H9 (cell line): ENCODE results near the gene BCKDHA. TPM values are rescaled to one million over a fixed set of nuclear protein-coding genes. Genes with fewer than 3 reads are reported as not detected.

ENCODE experiments used
- DNase-seq: peaks from one replicate; pipeline ENCODE4 v3.0.0-alpha.2; 2017
- H2AFZ ChIP-seq: one replicate; pipeline ENCODE4 v1.6.1; 2013; ENCODE audit warnings: mild to moderate bottlenecking, low read length, control low read depth, moderate library complexity
- H2AK5ac ChIP-seq: 2 replicates; pipeline ENCODE4 v1.6.1; 2013; ENCODE audit warnings: low read length, control low read depth, mixed read lengths; ENCODE audit not compliant: insufficient read length
- H2BK120ac ChIP-seq: one replicate; pipeline ENCODE4 v1.6.1; 2013; ENCODE audit warnings: low read depth, mild to moderate bottlenecking, low read length, control low read depth, inconsistent platforms; ENCODE audit not compliant: poor library complexity, severe bottlenecking
- H2BK12ac ChIP-seq: 2 replicates; pipeline ENCODE4 v1.6.1; 2013; ENCODE audit warnings: low read length, control low read depth, mixed read lengths, low read depth; ENCODE audit not compliant: insufficient read length
- H2BK15ac ChIP-seq: 2 replicates; pipeline ENCODE4 v1.6.1; 2013; ENCODE audit warnings: low read depth, low read length, control low read depth
- H2BK20ac ChIP-seq: one replicate; pipeline ENCODE4 v1.6.1; 2013; ENCODE audit warnings: low read depth, mild to moderate bottlenecking, low read length, control low read depth, inconsistent platforms; ENCODE audit not compliant: poor library complexity, severe bottlenecking
- H2BK5ac ChIP-seq: 2 replicates; pipeline ENCODE4 v1.6.1; 2013; ENCODE audit warnings: low read length, control low read depth, mixed read lengths; ENCODE audit not compliant: insufficient read length
- H3K14ac ChIP-seq: 2 replicates; pipeline ENCODE4 v1.6.1; 2013; ENCODE audit warnings: low read length, control low read depth; ENCODE audit not compliant: insufficient read depth
- H3K18ac ChIP-seq: 2 replicates; pipeline ENCODE4 v1.6.1; 2013; ENCODE audit warnings: low read depth, mild to moderate bottlenecking, mixed read lengths, low read length, control low read depth; ENCODE audit not compliant: insufficient read length
- H3K23ac ChIP-seq: 2 replicates; pipeline ENCODE4 v1.6.1; 2013; ENCODE audit warnings: low read length, control low read depth, mixed read lengths, low read depth; ENCODE audit not compliant: insufficient read length
- H3K23me2 ChIP-seq: 2 replicates; pipeline ENCODE4 v1.6.1; 2013; ENCODE audit warnings: low read depth, mild to moderate bottlenecking, mixed read lengths, low read length, control low read depth; ENCODE audit not compliant: insufficient read length, poor library complexity, severe bottlenecking
- H3K27ac ChIP-seq: 2 replicates; pipeline ENCODE4 v1.5.1; 2013; ENCODE audit warnings: low read length, control low read depth, mixed read lengths, low read depth; ENCODE audit not compliant: insufficient read length
- H3K27me3 ChIP-seq: 2 replicates; pipeline ENCODE4 v1.6.1; 2013; ENCODE audit warnings: low read length, control low read depth, inconsistent platforms; ENCODE audit not compliant: insufficient read depth
- H3K4ac ChIP-seq: 2 replicates; pipeline ENCODE4 v1.6.1; 2013; ENCODE audit warnings: low read depth, mild to moderate bottlenecking, control low read depth, inconsistent platforms, low read length, moderate library complexity
- H3K4me1 ChIP-seq: 2 replicates; pipeline ENCODE4 v1.6.1; 2013; ENCODE audit warnings: low read length, control low read depth, inconsistent platforms; ENCODE audit not compliant: insufficient read depth
- H3K4me2 ChIP-seq: 2 replicates; pipeline ENCODE4 v1.6.1; 2013; ENCODE audit warnings: low read length, control low read depth, mixed read lengths; ENCODE audit not compliant: insufficient read length, insufficient read depth
- H3K56ac ChIP-seq: 2 replicates; pipeline ENCODE4 v1.6.1; 2013; ENCODE audit warnings: low read depth, mild to moderate bottlenecking, mixed read lengths, low read length, control low read depth; ENCODE audit not compliant: insufficient read length
- H3K79me1 ChIP-seq: 2 replicates; pipeline ENCODE4 v1.6.1; 2013; ENCODE audit warnings: low read depth, mild to moderate bottlenecking, moderate library complexity, low read length, control low read depth, inconsistent platforms; ENCODE audit not compliant: insufficient read depth, poor library complexity, severe bottlenecking
- H3K79me2 ChIP-seq: 2 replicates; pipeline ENCODE4 v1.6.1; 2013; ENCODE audit warnings: low read length, control low read depth, inconsistent platforms; ENCODE audit not compliant: insufficient read depth
- H3K9ac ChIP-seq: 2 replicates; pipeline ENCODE4 v1.6.1; 2013; ENCODE audit warnings: low read length, control low read depth, mixed read lengths; ENCODE audit not compliant: insufficient read length; ENCODE audit errors: extremely low read depth
- H3K9me3 ChIP-seq: one replicate; pipeline ENCODE4 v1.6.1; 2013; ENCODE audit warnings: low read depth, low read length, inconsistent platforms; ENCODE audit not compliant: control insufficient read depth
- H3T11ph ChIP-seq: one replicate; pipeline ENCODE4 v1.6.1; 2013; ENCODE audit warnings: mild to moderate bottlenecking, low read length, control low read depth, inconsistent platforms
- H4K20me1 ChIP-seq: one replicate; pipeline ENCODE4 v1.6.1; 2013; ENCODE audit not compliant: control insufficient read depth, insufficient read length, insufficient read depth
- H4K5ac ChIP-seq: 2 replicates; pipeline ENCODE4 v1.6.1; 2013; ENCODE audit warnings: low read depth, mild to moderate bottlenecking, mixed read lengths, low read length, control low read depth; ENCODE audit not compliant: insufficient read length
- H4K8ac ChIP-seq: replicated peaks from 2 replicates; pipeline ENCODE4 v1.6.1; 2013; ENCODE audit warnings: low read length, control low read depth, mixed read lengths, low read depth; ENCODE audit not compliant: insufficient read length
- H4K91ac ChIP-seq: 2 replicates; pipeline ENCODE4 v1.6.1; 2013; ENCODE audit warnings: low read depth, mild to moderate bottlenecking, moderate library complexity, mixed read lengths, low read length, control low read depth; ENCODE audit not compliant: insufficient read length
- H3K27ac Mint-ChIP-seq, 3 experiments: 2 replicates in 2 of 3; 3 replicates in 1 of 3; pipeline ENCODE4 v1.8.0; 2020 to 2021; ENCODE audit warnings: mixed read lengths in 3 of 3, mild to moderate bottlenecking in 1 of 3, moderate library complexity in 1 of 3
- H3K27me3 Mint-ChIP-seq: 2 replicates; pipeline ENCODE4 v1.8.0; 2021; ENCODE audit warnings: low read depth, mild to moderate bottlenecking, moderate library complexity, mixed read lengths
- H3K36me3 Mint-ChIP-seq, 3 experiments: 2 replicates in 2 of 3; 3 replicates in 1 of 3; pipeline ENCODE4 v1.8.0; 2020 to 2021; ENCODE audit warnings: low read depth in 3 of 3, mixed read lengths in 3 of 3; ENCODE audit not compliant: insufficient read depth in 1 of 3
- H3K4me1 Mint-ChIP-seq, 2 experiments: 2 replicates each; pipeline ENCODE4 v1.8.0; 2020; ENCODE audit warnings: mixed read lengths in 2 of 2
- H3K4me3 Mint-ChIP-seq, 2 experiments: 2 replicates in 1 of 2; 3 replicates in 1 of 2; pipeline ENCODE4 v1.8.0; 2020 to 2021; ENCODE audit warnings: mild to moderate bottlenecking in 2 of 2, mixed read lengths in 2 of 2, moderate library complexity in 1 of 2
- H3K9me3 Mint-ChIP-seq, 2 experiments: 2 replicates in 1 of 2; 3 replicates in 1 of 2; pipeline ENCODE4 v1.8.0; 2020; ENCODE audit warnings: mild to moderate bottlenecking in 2 of 2, mixed read lengths in 2 of 2, moderate library complexity in 1 of 2
- WGBS: extraction: QIAGEN DNeasy Blood & Tissue Kit; methylation state at CpG from one replicate; pipeline ENCODE4 v1.1.7; 2013; ENCODE audit warnings: missing lambda C conversion rate, low lambda C conversion rate, mixed read lengths; ENCODE audit not compliant: insufficient read length; ENCODE audit errors: extremely low coverage; 5-methylcytosine and 5-hydroxymethylcytosine counted together
- total RNA-seq: library from RNA; stranded (reverse); gene quantifications from 2 replicates; pipeline ENCODE4 v1.2.1, GENCODE V29; 2021
- TF ChIP-seq, protein P1 (sequence below): fragments of 200-600 bp; sonication (generic); conservative IDR thresholded peaks from 3 replicates; pipeline ENCODE4 v1.8.0; 2021; ENCODE audit warnings: antibody characterized with exemption, mild to moderate bottlenecking

Gene BCKDHA
- total RNA-seq, 1 experiment from 2014 or later, result 21.1 TPM

- H4K8ac ChIP-seq, result no peak overlapping the region
- H3K4ac ChIP-seq, result no peak overlapping the region
- no peak overlapping the region for H2BK12ac ChIP-seq
- TF ChIP-seq, protein P1, sequence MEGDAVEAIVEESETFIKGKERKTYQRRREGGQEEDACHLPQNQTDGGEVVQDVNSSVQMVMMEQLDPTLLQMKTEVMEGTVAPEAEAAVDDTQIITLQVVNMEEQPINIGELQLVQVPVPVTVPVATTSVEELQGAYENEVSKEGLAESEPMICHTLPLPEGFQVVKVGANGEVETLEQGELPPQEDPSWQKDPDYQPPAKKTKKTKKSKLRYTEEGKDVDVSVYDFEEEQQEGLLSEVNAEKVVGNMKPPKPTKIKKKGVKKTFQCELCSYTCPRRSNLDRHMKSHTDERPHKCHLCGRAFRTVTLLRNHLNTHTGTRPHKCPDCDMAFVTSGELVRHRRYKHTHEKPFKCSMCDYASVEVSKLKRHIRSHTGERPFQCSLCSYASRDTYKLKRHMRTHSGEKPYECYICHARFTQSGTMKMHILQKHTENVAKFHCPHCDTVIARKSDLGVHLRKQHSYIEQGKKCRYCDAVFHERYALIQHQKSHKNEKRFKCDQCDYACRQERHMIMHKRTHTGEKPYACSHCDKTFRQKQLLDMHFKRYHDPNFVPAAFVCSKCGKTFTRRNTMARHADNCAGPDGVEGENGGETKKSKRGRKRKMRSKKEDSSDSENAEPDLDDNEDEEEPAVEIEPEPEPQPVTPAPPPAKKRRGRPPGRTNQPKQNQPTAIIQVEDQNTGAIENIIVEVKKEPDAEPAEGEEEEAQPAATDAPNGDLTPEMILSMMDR, result no peak
- no peaks in the 10 kb centered on the region for H3K4me1 ChIP-seq
- H2BK15ac ChIP-seq, result no peak overlapping the region
- Mint-ChIP-seq H3K9me3 (no peaks in the 10 kb centered on the region; a peak in 1 of 5 replicates), H3K27me3 (no peaks in the 10 kb centered on the region), H3K4me3 (no peak overlapping the region; a peak in 1 of 5 replicates), H3K4me1 (peaks cover 3 to 4% of the 10 kb centered on the region in 2 experiments; a peak in 2 of 4 replicates), H3K36me3 (no peaks in the 10 kb centered on the region), H3K27ac (no peak overlapping the region)
- H2BK120ac ChIP-seq, result no peak overlapping the region
- no peak overlapping the region for H4K5ac ChIP-seq
- no peaks in the 10 kb centered on the region for H3K79me2 ChIP-seq
- no peak overlapping the region for H4K91ac ChIP-seq
- no peaks in the 10 kb centered on the region for H4K20me1 ChIP-seq
- no peak for DNase-seq
- H3K27ac ChIP-seq, result no peak overlapping the region
- H3T11ph ChIP-seq, result no peak overlapping the region
- no peak overlapping the region for H3K23ac ChIP-seq
- no peaks in the 10 kb centered on the region for H3K27me3 ChIP-seq
- no peaks in the 10 kb centered on the region for H3K9me3 ChIP-seq
- H3K4me2 ChIP-seq, result no peak overlapping the region
- H3K79me1 ChIP-seq, result no peaks in the 10 kb centered on the region
- H3K23me2 ChIP-seq, result peaks cover 1% of the 10 kb centered on the region
- no CpG with 5 or more reads among the region's 8 CpGs for WGBS
- no peak overlapping the region for H3K18ac ChIP-seq
- H2AK5ac ChIP-seq, result no peak overlapping the region
- no peak overlapping the region for H3K14ac ChIP-seq
- no peak overlapping the region for H2AFZ ChIP-seq
- H3K9ac ChIP-seq, result no peak overlapping the region
- H2BK20ac ChIP-seq, result no peak overlapping the region
- no peak overlapping the region for H2BK5ac ChIP-seq
- no peak overlapping the region for H3K56ac ChIP-seq
Measured at GRCh38 chr19:41371541-41371940, 26.1 kb upstream of the BCKDHA start.
